GM18951 (cell line): ENCODE results near the gene CHMP6.

Source experiments
- POLR2A ChIP-seq: IDR thresholded peaks from 4 replicates; pipeline ENCODE4 v1.6.1; 2011; ENCODE audit warnings: mild to moderate bottlenecking; ENCODE audit not compliant: insufficient read length, insufficient read depth; ENCODE audit errors: extremely low read depth
- in situ Hi-C: fragments of 300-500 bp; cut with MboI; formaldehyde crosslinking; loops from one replicate; pipeline ENCODE4 v1.12.0; 2022; ENCODE audit warnings: low sequenced_read_pairs, mixed read lengths, inconsistent platforms; ENCODE audit not compliant: unreplicated experiment

CHMP6 gene

DNA sequence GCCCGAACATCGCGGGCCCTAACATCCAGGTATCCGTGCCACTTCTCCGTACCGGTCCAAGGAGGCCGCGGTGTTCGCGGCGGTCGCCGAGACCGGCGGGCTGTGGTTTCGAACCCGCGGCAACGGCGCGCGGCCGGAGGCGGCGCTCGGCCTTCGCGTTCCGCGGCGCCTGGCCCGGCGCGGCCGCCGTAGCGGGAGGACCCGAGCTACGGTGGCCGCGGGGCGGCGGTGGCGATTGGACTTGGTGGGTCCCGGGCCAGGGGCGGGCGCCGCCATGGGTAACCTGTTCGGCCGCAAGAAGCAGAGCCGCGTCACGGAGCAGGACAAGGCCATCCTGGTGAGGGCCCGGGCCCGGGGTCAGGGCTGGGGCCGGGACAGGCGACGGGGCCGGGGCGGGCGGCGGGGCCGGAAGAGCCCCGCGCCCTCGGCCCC, at the start of gene CHMP6:
CHMP6 (plus strand) TSS at position 197 of the 432 bp plus-strand sequence; CDS start at position 275, 78 bp downstream.
- TF ChIP-seq POLR2A: peak; percentile 62
- in situ Hi-C loops: no loop called here

DNA sequence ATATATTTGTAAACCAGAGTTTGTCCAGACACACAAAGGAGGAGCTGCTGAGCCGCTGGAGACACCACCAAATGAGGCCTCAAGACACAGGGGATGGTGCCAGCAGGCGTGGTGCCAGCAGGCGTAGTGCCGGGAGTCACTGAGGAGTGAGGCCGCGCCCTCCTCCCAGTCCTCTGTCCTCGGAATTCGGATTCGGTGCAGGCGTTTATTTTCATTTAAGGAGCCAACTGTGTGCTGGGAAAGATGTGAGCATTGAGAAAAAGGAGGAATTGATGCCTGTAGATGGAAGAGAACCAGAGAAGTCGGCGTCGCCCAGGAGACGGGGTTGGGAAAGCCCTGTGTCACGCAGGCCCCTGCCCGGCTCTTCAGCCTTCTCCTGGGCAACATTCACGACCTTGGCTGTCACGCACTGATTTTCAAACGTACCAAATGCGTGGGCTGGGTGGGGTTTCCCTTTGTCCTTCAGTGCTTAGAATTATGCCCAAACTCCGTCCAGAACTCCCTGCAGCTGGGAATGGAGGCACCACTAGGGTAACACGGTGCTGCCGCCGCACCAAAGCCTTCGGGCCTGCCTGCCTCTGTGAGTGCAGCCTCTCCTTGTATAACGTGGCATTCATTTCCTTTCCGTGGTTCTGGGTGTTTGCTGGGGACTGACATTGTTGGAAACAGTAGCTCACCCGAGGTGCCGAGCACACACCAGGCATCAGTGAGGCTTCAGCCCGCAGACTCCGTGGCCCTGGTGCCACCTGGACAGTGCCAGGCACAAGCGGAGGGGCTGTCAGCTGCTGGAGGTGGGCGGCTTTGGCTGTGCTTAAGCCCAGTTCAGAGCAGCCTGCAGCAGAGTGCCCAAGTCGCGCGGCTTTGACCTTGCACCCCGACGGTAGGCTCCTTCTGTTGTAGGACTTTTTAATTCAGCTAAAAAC, 49.0 kb upstream of the CHMP6 start:
- in situ Hi-C loops: no loop called here
- TF ChIP-seq POLR2A: no peak

DNA sequence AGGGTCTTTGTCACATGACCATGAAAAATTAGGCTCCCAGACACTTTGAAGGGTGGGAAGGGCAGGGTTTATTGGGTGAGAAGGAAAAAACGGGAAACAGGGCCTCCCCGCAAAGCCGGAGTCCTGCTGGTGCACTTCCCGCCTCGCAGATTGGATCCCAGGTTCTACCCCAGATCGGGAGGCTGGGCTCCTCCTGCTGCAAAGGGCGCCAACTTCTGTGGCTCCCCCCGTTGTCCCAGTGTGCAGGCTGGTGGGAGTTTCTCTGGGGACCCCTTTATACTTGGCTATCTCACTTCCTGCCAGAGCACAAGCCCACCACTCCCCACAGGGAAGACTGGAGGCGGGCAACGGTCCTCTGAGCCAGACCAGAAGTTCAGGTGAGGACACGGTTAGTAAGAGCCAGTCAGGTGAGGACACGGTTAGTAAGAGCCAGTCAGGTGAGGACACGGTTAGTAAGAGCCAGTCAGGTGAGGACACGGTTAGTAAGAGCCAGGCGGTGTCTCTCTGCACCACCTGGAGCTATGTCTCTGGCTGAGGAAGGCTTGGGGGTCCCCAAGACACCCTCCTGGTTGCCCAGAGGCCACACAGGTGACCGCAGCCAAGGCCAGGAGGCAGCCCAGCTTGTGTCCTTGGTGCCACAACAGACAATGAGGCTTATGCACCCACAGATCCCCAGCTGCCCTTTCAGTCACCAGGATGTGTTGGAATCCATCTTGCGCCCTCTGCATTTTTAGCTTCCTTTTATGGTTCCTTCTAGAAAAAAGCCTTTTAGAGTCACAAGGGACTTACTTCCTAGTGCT, 48.1 kb upstream of the CHMP6 start:
- no peak for TF ChIP-seq POLR2A
- in situ Hi-C loops: no loop called here

DNA sequence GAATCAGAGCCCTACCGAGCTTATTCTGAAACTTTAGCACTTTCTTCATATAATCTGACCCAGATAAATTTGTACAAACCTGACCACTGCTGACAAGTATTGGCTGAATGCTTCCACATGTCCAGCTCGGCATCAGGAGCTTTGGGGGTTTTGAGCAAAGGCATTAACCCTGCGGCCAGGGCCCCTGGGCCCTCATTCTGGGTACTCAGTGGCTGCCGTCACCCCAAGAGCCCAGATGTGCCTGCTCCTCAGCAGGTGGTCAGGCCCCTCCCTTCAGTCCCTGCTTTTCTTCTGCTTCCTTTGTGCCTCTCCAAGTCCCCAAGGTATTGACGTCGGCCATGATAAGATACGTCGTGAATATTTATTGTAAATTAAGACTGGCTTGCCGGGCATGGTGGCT, 47.3 kb upstream of the CHMP6 start:
- in situ Hi-C loops: no loop called here
- TF ChIP-seq POLR2A: no peak

DNA sequence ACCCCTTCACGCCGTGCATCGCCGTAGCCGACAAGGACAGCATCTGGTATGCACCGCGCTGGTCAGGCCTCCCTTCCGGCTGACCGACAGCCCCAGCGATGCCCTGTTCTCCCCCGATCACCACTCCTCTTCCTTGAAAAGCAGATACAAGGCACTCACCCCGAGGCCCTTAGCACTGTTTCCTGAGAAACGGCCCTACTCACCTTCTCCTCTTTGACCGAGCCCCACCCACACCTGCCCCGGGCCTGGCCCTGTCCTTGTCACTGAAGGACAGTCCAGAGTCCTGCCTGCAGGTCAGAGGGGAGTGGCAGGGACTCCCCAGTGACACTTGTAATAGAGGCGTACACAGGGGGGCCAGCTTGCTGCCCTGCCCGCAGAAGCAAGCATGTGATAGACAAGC, 45.9 kb upstream of the CHMP6 start:
- in situ Hi-C loops: no loop called here
- no peak for TF ChIP-seq POLR2A

DNA sequence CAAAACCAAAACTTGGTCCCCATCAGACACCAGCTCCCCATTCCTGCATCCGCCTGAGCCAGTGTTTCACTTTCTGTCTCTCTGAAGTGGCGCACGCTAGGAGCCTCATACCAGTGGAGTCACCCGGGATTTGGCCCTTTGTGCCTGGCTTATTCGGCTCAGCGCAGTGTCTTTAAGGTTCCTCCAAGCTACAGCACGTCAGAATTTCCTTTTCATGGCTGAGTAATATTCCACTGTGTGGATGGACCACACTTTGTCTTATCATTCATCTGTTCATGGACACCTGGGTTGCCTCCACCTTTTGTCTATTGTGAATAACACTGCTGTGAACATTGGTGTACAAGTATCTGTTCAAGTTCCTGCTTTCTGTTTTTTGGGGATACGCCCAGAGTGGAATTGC, 45.2 kb upstream of the CHMP6 start:
- in situ Hi-C loops: no loop called here
- no peak for TF ChIP-seq POLR2A

DNA sequence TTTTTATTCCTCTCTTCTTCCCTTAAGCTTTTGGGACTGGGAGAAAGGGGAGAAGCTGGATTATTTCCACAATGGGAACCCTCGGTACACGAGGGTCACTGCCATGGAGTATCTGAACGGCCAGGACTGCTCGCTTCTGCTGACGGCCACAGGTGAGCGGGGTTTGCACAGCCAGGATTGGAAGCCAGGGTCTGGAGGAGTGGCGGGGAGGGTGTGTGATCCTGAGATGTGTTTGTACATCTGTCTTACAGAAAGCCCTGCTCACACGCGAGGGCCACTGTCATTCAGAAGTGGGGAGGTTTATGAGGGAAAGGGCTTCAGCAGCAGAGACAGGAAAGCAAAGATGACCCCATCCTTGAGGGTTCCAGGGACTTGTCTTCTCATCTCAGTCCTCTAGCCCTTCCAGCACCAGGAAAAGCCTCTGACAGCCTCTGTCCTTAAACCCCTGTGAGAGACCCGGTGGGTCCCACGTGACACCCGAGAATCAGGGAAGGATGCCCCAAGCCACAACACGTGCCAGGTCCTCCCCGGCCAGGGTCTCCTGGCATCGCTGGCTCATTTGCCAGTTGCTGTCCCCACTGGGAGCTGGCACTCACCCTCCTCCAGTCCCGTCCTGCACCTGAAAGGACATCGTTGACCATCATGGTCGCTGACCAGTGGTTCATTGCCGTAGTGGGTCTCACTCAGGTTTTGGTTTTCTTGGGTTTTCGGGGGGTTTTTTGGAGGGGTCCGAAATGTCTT, 44.3 kb upstream of the CHMP6 start:
- in situ Hi-C loops: no loop called here
- TF ChIP-seq POLR2A: no peak

DNA sequence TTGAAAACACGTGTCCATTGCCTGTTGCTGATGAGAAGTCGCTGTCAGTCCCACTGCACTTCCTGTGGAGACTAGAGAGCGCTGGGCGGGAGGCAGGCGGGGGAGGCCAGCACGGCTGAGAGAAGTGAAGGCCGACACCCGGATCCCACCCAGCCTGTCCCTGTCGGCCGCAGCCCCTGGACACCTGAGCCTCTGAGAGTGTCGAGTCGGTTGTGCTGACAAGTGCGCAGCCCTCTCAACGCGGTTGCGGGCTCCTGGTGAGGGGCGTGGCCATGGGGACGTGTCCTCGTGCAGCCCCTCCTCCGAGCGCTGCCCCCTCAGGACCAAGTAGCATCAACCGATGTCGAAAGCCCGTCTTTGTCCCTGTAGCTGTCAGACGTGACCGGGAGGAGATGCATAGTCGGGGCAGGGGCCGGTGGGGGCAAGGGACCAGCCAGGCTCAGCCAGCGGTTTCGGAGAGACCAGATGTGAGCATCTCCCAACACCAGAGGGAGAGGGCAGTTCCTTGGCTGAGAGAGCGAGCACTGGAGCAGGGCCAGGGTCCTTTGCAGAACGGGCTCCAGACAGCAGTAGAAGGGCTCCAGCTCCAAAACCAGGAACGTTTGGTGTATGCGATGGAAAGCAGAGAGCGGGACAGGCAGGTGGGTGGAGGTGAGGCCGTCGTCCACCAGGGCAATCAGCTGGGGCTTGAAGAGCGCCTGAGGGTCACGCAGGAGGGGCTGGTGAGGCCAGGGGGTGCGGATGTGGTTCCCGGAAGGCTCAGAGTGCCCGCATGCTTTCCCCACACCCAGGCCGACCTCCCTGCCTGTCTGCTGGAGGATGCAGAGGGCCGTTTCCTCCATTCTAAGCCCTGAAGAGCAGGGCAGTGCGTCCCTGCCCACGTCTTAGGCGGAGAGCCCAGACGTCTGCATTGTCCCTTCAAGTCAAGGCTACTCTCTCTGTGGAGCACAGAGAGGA, 43.3 kb upstream of the CHMP6 start:
- no peak for TF ChIP-seq POLR2A
- in situ Hi-C loops: no loop called here

DNA sequence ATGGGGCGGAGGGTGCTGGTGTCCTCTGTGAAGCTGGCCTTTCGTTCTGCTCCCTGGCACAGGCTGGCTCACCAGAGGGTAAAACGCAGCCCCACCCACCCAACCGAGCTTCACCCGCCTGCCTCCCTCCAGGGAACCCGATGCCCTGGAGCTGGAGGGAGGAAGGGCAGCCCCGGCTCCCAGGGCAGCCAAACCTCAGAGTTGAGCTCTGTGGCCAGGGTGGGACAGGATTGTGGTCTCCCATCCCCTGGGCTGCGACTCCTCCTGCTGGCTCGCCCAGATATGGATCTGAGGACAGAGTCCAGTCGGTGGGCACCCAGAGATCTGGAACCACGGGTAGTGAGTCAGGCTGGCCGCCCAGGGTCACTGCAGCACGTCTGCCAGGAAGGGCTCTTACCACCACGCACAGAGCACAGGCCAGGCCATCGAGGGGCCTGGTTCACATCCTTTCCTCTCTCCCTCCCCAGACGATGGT, 42.6 kb upstream of the CHMP6 start:
- in situ Hi-C loops: no loop called here
- no peak for TF ChIP-seq POLR2A

DNA sequence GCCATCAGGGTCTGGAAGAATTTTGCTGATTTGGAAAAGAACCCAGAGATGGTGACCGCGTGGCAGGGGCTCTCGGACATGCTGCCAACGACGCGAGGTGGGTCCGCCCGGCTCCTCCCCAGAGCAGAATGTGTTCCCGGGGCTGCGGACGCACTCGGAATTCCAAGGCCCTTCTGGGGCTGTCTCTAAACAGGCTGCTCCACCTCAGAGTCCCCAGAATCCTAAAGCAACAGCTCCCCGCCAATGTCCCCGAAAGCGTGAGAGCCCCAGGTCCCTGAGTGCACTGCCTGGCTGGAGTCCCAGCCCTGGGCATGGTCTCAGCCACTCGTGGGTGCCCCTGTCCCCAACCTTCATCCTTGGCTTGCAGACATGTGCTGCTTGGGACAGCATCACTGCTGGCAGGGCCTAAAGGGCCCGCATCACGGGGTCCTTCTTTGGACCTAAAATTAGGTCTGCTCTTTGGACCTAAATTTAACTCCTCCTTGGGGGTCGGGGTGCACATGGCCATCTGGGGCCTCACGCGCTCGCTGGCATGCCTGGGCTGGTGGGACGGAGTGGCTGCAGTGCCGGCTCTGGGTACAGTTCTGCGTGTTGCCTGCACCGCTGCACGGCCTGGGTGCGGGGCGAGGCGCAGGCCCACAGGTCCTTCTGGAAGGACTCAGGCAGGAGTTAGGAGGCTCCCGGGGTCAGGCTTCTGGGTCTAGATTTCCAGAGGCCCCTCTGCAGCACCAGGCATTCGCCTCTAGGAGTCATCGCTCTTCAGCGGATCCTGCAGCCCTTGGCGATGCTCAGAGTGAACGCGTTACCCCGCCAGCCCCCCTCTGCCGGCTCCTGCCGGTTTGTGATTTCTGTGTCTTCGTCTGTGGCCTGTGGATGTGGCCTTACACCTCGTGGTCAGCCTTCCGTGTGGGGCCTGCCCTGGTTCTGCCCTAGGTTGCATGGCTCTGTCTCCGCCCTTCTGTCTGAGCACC, 41.9 kb upstream of the CHMP6 start:
- no peak for TF ChIP-seq POLR2A
- in situ Hi-C loops: no loop called here

DNA sequence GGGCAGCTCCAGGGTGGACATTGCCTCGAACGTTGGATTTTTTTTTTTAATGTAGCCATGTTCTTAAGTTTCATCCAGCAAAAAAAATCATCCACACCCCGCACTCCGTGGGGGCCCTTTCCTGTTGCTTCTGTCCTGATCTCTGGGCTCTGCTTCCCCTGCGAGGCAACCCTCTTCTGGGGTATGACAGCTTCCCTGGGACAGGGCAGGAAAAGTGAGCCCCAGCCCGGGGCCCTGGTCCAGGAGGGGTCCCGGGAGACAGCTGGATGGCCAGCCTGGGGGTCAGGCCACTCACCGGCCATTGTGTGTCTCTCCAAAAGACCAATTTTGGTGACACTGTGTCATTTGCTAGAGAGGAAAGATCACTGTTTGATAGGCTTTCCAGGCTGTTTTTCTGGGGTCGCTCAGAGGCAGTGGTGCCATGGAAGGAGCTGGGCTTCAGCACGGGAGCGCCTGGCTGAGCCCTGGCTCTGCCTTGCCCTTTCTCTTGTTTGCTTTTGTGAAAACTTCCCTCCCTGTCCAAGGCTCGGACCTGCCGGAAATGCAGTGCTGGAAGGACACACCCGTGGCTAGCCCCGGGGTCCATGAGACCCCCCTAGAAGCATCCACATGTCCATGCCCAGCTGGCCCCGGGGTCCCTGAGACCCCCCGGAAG, 41.0 kb upstream of the CHMP6 start:
- in situ Hi-C loops: no loop called here
- no peak for TF ChIP-seq POLR2A
